CD8-positive, alpha-beta memory T cell (primary cell): Measurements from ENCODE around the gene THOC1. TPM values are rescaled to one million over a fixed set of nuclear protein-coding genes. Genes with fewer than 3 reads are reported as not detected.
A peak's percentile ranks its signal among the peaks of the same experiment; 100 is the strongest.

Experiments
- CTCF ChIA-PET: fragments of 350-600 bp; sonication (Branson Sonifier 250); formaldehyde crosslinking; loops from one replicate; lab custom pipeline; 2021; ENCODE audit warnings: antibody characterized with exemption; lab: Charles Lee
- POLR2A ChIA-PET: fragments of 350-600 bp; sonication (Branson Sonifier 250); formaldehyde crosslinking; loops from one replicate; lab custom pipeline; 2021; ENCODE audit warnings: antibody characterized with exemption; lab: Charles Lee
- DNase-seq, 5 donors: peaks; one replicate each; pipeline versions ENCODE4 v3.0.0 to v3.0.0-alpha.2; 2020 to 2022; ENCODE audit warnings: mixed read lengths in 1 of 5
- H3K27ac ChIP-seq: one replicate; pipeline ENCODE4 v1.7.0; 2013; ENCODE audit warnings: low read depth, mild to moderate bottlenecking, low read length, moderate library complexity
- H3K27me3 ChIP-seq: 2 replicates; pipeline ENCODE4 v1.7.0; 2013; ENCODE audit warnings: low read length, mild to moderate bottlenecking; ENCODE audit not compliant: insufficient read depth, poor library complexity, severe bottlenecking
- H3K36me3 ChIP-seq: 2 replicates; pipeline ENCODE4 v1.7.0; 2013; ENCODE audit warnings: mild to moderate bottlenecking, low read length, moderate library complexity; ENCODE audit not compliant: insufficient read depth
- H3K4me1 ChIP-seq: 2 replicates; pipeline ENCODE4 v1.7.0; 2013; ENCODE audit warnings: mild to moderate bottlenecking, low read length, moderate library complexity; ENCODE audit not compliant: insufficient read depth
- H3K4me3 ChIP-seq: 2 replicates; pipeline ENCODE4 v1.7.0; 2013; ENCODE audit warnings: mild to moderate bottlenecking, low read length
- H3K9me3 ChIP-seq: 2 replicates; pipeline ENCODE4 v1.7.0; 2013; ENCODE audit warnings: mild to moderate bottlenecking, low read length
- H3K27ac Mint-ChIP-seq, 8 donors: one replicate each; pipeline ENCODE4 v1.8.0; 2020 to 2021; ENCODE audit warnings: mixed read lengths in 8 of 8, mild to moderate bottlenecking in 6 of 8, inconsistent platforms in 3 of 8, moderate library complexity in 3 of 8
- H3K27me3 Mint-ChIP-seq, 2 donors: one replicate each; pipeline ENCODE4 v1.8.0; 2020 to 2021; ENCODE audit warnings: mixed read lengths in 2 of 2, mild to moderate bottlenecking in 1 of 2, moderate library complexity in 1 of 2
- H3K36me3 Mint-ChIP-seq, 3 donors: one replicate each; pipeline ENCODE4 v1.8.0; 2020 to 2021; ENCODE audit warnings: mixed read lengths in 3 of 3, inconsistent platforms in 1 of 3, mild to moderate bottlenecking in 1 of 3
- H3K4me1 Mint-ChIP-seq, 3 donors: one replicate each; pipeline ENCODE4 v1.8.0; 2020 to 2021; ENCODE audit warnings: mixed read lengths in 3 of 3, inconsistent platforms in 1 of 3, mild to moderate bottlenecking in 1 of 3
- H3K4me3 Mint-ChIP-seq, 7 donors: one replicate each; pipeline ENCODE4 v1.8.0; 2020 to 2021; ENCODE audit warnings: mixed read lengths in 7 of 7, mild to moderate bottlenecking in 6 of 7, moderate library complexity in 4 of 7, inconsistent platforms in 2 of 7
- H3K9me3 Mint-ChIP-seq, 5 donors: one replicate each; pipeline ENCODE4 v1.8.0; 2020 to 2022; ENCODE audit warnings: mixed read lengths in 5 of 5, mild to moderate bottlenecking in 3 of 5, moderate library complexity in 2 of 5, inconsistent platforms in 1 of 5
- polyA plus RNA-seq: library from polyadenylated mRNA; unstranded; fragments of 300-500 nt; fragmentation: Illumina TruSeq; gene quantifications from one replicate; pipeline ENCODE4 v1.2.3, GENCODE V29; 2021
- total RNA-seq, 2 experiments: library from RNA; stranded (reverse); gene quantifications; one replicate each; pipeline ENCODE4 v1.2.3, GENCODE V29; 2021

Gene THOC1
- total and polyA plus RNA-seq, 3 experiments from 2014 or later = 14.6 to 54.6 (median 51.8) TPM

- DNase-seq = no peak
- Mint-ChIP-seq H3K4me3 (no peak overlapping the region), H3K27ac (no peak overlapping the region), H3K27me3 (no peaks in the 10 kb centered on the region), H3K36me3 (peaks cover 3 to 81% (median 38%) of the 10 kb centered on the region in 3 donors), H3K9me3 (no peaks in the 10 kb centered on the region), H3K4me1 (no peaks in the 10 kb centered on the region)
- Histone ChIP-seq H3K9me3 (no peaks in the 10 kb centered on the region), H3K36me3 (peaks cover 26% of the 10 kb centered on the region), H3K4me3 (no peak overlapping the region), H3K27ac (no peak overlapping the region), H3K4me1 (no peaks in the 10 kb centered on the region), H3K27me3 (no peaks in the 10 kb centered on the region)
- ChIA-PET CTCF (no interaction called here), POLR2A (no interaction called here)
These were observed 17.2 kb downstream of the THOC1 start for GRCh38 chr18:250685-251084.

GRCh38 chr18:248053-248452, 19.8 kb downstream of the THOC1 start:
- no peak overlapping the region for H3K4me3 ChIP-seq

GRCh38 chr18:245282-245847, 22.5 kb downstream of the THOC1 start:
- ChIA-PET CTCF (no interaction called here), POLR2A (no interaction called here)
- H3K36me3 ChIP-seq = peaks cover 17% of the 10 kb centered on the region
- no peak overlapping the region for H3K27ac ChIP-seq
- H3K9me3 ChIP-seq = no peaks in the 10 kb centered on the region
- no peak overlapping the region for H3K4me3 ChIP-seq
- Mint-ChIP-seq H3K27me3 (no peaks in the 10 kb centered on the region), H3K4me1 (peaks cover 0 to 2% (median 1%) of the 10 kb centered on the region in 3 donors), H3K4me3 (no peak overlapping the region), H3K27ac (peak overlapping the region in 2 of 8 donors; percentile 3 to 8), H3K9me3 (no peaks in the 10 kb centered on the region), H3K36me3 (peaks cover 19 to 75% (median 29%) of the 10 kb centered on the region in 3 donors)
- no peak for DNase-seq
- no peaks in the 10 kb centered on the region for H3K27me3 ChIP-seq
- H3K4me1 ChIP-seq = no peaks in the 10 kb centered on the region

More at GRCh38 chr18:248053-248452, 19.8 kb downstream of the THOC1 start:
- Histone ChIP-seq H3K4me1 (no peaks in the 10 kb centered on the region), H3K27ac (no peak overlapping the region), H3K9me3 (no peaks in the 10 kb centered on the region), H3K27me3 (no peaks in the 10 kb centered on the region), H3K36me3 (peaks cover 32% of the 10 kb centered on the region)
- POLR2A ChIA-PET = no interaction called here
- H3K4me3 Mint-ChIP-seq = no peak overlapping the region
- H3K4me1 Mint-ChIP-seq = peaks cover 0 to 1% (median 0%) of the 10 kb centered on the region in 3 donors
- no peak for DNase-seq
- no peak overlapping the region for H3K27ac Mint-ChIP-seq
- peaks cover 19 to 83% (median 41%) of the 10 kb centered on the region in 3 donors for H3K36me3 Mint-ChIP-seq
- no peaks in the 10 kb centered on the region for H3K27me3 Mint-ChIP-seq
- CTCF ChIA-PET = no interaction called here
- H3K9me3 Mint-ChIP-seq = no peaks in the 10 kb centered on the region

GRCh38 chr18:240175-240574, 27.7 kb downstream of the THOC1 start:
- H3K27me3 ChIP-seq = no peaks in the 10 kb centered on the region
- Mint-ChIP-seq H3K36me3 (peaks cover 10 to 50% (median 11%) of the 10 kb centered on the region in 3 donors), H3K9me3 (no peaks in the 10 kb centered on the region), H3K27me3 (no peaks in the 10 kb centered on the region), H3K4me3 (no peak overlapping the region), H3K4me1 (peaks cover 1 to 4% (median 2%) of the 10 kb centered on the region in 3 donors), H3K27ac (no peak overlapping the region)
- no peak overlapping the region for H3K4me3 ChIP-seq
- POLR2A ChIA-PET = no interaction called here
- no peaks in the 10 kb centered on the region for H3K4me1 ChIP-seq
- no peaks in the 10 kb centered on the region for H3K9me3 ChIP-seq
- CTCF ChIA-PET = no interaction called here
- peaks cover 6% of the 10 kb centered on the region for H3K36me3 ChIP-seq
- no peak overlapping the region for H3K27ac ChIP-seq
- DNase-seq = no peak

- DNase-seq = no peak
- no peaks in the 10 kb centered on the region for H3K36me3 ChIP-seq
- no peak overlapping the region for H3K27ac ChIP-seq
- no peaks in the 10 kb centered on the region for H3K9me3 Mint-ChIP-seq
- no peaks in the 10 kb centered on the region for H3K4me1 ChIP-seq
- H3K4me3 Mint-ChIP-seq = no peak overlapping the region
- H3K4me3 ChIP-seq = no peak overlapping the region
- H3K36me3 Mint-ChIP-seq = peaks cover 0 to 41% (median 15%) of the 10 kb centered on the region in 3 donors
- POLR2A ChIA-PET = no interaction called here
- peaks cover 3 to 4% (median 3%) of the 10 kb centered on the region in 3 donors for H3K4me1 Mint-ChIP-seq
- CTCF ChIA-PET = no interaction called here
- H3K27me3 ChIP-seq = no peaks in the 10 kb centered on the region
- no peaks in the 10 kb centered on the region for H3K9me3 ChIP-seq
- peak overlapping the region in 1 of 8 donors; percentile 50 for H3K27ac Mint-ChIP-seq
- no peaks in the 10 kb centered on the region for H3K27me3 Mint-ChIP-seq
These were observed 36.3 kb downstream of the THOC1 start for GRCh38 chr18:231563-231962.

GRCh38 chr18:228586-228985, 39.3 kb downstream of the THOC1 start:
- Mint-ChIP-seq H3K9me3 (no peaks in the 10 kb centered on the region), H3K4me1 (peaks cover 3 to 4% (median 3%) of the 10 kb centered on the region in 3 donors), H3K36me3 (peaks cover 10 to 60% (median 23%) of the 10 kb centered on the region in 3 donors), H3K27ac (peak overlapping the region in 3 of 8 donors; percentile 8 to 56 (median 37)), H3K4me3 (no peak overlapping the region), H3K27me3 (no peaks in the 10 kb centered on the region)
- ChIA-PET POLR2A (no interaction called here), CTCF (no interaction called here)
- Histone ChIP-seq H3K27me3 (no peaks in the 10 kb centered on the region), H3K9me3 (no peaks in the 10 kb centered on the region), H3K27ac (no peak overlapping the region), H3K36me3 (peaks cover 13% of the 10 kb centered on the region), H3K4me3 (no peak overlapping the region), H3K4me1 (no peaks in the 10 kb centered on the region)
- no peak for DNase-seq

- CTCF ChIA-PET = no interaction called here
- Histone ChIP-seq H3K9me3 (no peaks in the 10 kb centered on the region), H3K36me3 (peaks cover 18% of the 10 kb centered on the region), H3K4me3 (no peak overlapping the region), H3K27me3 (no peaks in the 10 kb centered on the region), H3K4me1 (no peaks in the 10 kb centered on the region), H3K27ac (no peak overlapping the region)
- Mint-ChIP-seq H3K36me3 (peaks cover 10 to 65% (median 23%) of the 10 kb centered on the region in 3 donors), H3K27me3 (no peaks in the 10 kb centered on the region), H3K4me3 (no peak overlapping the region), H3K9me3 (no peaks in the 10 kb centered on the region), H3K27ac (peak overlapping the region in 3 of 8 donors; percentile 31 to 53 (median 42)), H3K4me1 (peaks cover 3 to 4% (median 3%) of the 10 kb centered on the region in 3 donors)
- DNase-seq = no peak
- POLR2A ChIA-PET = interaction anchor here (0.7 kb wide), 1 partner anchor 28 kb away, joined by 4 read pairs; no protein-coding TSS in a partner anchor
These were observed 39.9 kb downstream of the THOC1 start for GRCh38 chr18:227902-228301.

GRCh38 chr18:227374-227773, 40.5 kb downstream of the THOC1 start:
- no peak overlapping the region for H3K4me3 ChIP-seq
- H3K9me3 Mint-ChIP-seq = no peaks in the 10 kb centered on the region
- ChIA-PET CTCF (no interaction called here), POLR2A (interaction anchor here (0.7 kb wide), 1 partner anchor 28 kb away, joined by 4 read pairs; no protein-coding TSS in a partner anchor)
- no peak overlapping the region for H3K27ac Mint-ChIP-seq
- no peaks in the 10 kb centered on the region for H3K27me3 ChIP-seq
- H3K36me3 Mint-ChIP-seq = peaks cover 10 to 70% (median 23%) of the 10 kb centered on the region in 3 donors
- no peaks in the 10 kb centered on the region for H3K9me3 ChIP-seq
- H3K27ac ChIP-seq = no peak overlapping the region
- no peaks in the 10 kb centered on the region for H3K27me3 Mint-ChIP-seq
- peaks cover 20% of the 10 kb centered on the region for H3K36me3 ChIP-seq
- peaks cover 2 to 4% (median 3%) of the 10 kb centered on the region in 3 donors for H3K4me1 Mint-ChIP-seq
- DNase-seq = no peak
- no peaks in the 10 kb centered on the region for H3K4me1 ChIP-seq
- no peak overlapping the region for H3K4me3 Mint-ChIP-seq
